ENCODE measurements around the gene RNF44.

The RNF44 gene

GRCh38 chr5:176503496-176503895, 33.7 kb downstream of the RNF44 start:
- no peak overlapping the region for H3K27ac ChIP-seq
- no peak for TF ChIP-seq CTCF (conservative IDR thresholded peaks at IDR 0.05)
- TF ChIP-seq ZFX (IDR thresholded peaks at IDR 0.05) = no peak

GRCh38 chr5:176501333-176501732, 35.9 kb downstream of the RNF44 start:
- no peak overlapping the region for H3K27ac ChIP-seq
- TF ChIP-seq ZFX (IDR thresholded peaks at IDR 0.05) (no peak), CTCF (conservative IDR thresholded peaks at IDR 0.05) (no peak)

DNA sequence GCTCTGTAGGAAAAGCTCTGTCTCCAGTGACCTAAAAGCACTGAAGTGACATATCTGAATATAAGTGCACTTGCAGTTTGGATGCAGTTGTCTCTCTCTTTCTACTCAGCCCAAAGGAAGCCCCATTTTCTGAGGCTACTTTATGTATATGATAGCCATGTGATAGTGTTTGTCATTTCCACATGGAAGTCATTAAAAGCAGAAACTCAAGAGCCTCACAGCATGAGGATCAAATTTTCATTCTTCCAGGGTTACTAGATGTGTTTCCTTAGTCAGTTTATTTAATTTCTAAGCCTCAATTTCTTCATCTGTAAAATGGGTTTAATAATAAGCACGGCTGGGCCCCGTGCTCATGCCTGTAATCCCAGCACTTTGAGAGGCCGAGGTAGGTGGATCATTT, 36.7 kb downstream of the RNF44 start:
- no peak overlapping the region for H3K27ac ChIP-seq

DNA sequence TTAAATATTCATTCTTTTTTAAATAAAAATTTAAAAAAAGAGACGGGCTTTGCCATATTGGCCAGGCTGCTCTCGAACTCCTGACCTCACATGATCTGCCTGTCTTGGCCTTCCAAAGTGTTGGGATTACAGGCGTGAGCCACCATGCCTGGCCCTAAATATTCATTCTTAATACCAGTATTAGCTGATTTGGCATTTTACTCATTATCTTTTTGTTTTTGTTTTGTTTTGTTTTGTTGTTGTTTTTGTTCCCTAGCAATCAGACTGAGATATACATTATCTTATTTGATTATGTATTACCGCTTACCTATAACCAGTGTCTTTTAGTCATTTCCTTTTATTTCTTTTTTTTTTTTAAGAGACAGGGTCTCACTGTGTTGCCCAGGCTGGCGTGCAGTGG, 37.9 kb downstream of the RNF44 start:
- TF ChIP-seq ZFX (IDR thresholded peaks at IDR 0.05) (no peak), CTCF (conservative IDR thresholded peaks at IDR 0.05) (no peak)
- no peak overlapping the region for H3K27ac ChIP-seq

More for the DNA sequence above, 36.7 kb downstream of the RNF44 start:
- TF ChIP-seq CTCF (conservative IDR thresholded peaks at IDR 0.05) (no peak), ZFX (IDR thresholded peaks at IDR 0.05) (no peak)

- TF ChIP-seq CTCF (conservative IDR thresholded peaks at IDR 0.05) (no peak), ZFX (IDR thresholded peaks at IDR 0.05) (no peak)
- H3K27ac ChIP-seq = no peak overlapping the region
These were observed 39.4 kb downstream of the RNF44 start for GRCh38 chr5:176497852-176498251.

DNA sequence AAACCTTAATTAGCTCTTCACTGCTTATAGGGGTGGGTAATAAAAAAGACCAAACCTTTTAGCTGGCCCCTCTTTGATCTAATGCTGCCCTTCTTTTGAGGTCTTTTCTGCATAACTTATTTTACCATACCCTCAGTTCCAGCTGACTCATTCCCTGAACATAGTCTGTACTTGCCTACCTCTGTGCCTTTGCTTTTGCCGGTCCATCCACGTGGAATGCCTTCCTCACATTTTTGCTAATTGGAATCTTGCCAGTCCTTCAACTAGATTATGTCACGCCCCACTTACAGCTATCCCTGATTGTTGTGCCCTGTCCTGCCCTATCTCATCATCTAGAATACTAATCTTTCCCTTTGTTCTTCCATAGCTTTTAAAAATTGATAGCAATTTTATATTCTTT, 44.8 kb downstream of the RNF44 start:
- TF ChIP-seq CTCF (conservative IDR thresholded peaks at IDR 0.05) (no peak), ZFX (IDR thresholded peaks at IDR 0.05) (no peak)
- H3K27ac ChIP-seq = no peak overlapping the region

DNA sequence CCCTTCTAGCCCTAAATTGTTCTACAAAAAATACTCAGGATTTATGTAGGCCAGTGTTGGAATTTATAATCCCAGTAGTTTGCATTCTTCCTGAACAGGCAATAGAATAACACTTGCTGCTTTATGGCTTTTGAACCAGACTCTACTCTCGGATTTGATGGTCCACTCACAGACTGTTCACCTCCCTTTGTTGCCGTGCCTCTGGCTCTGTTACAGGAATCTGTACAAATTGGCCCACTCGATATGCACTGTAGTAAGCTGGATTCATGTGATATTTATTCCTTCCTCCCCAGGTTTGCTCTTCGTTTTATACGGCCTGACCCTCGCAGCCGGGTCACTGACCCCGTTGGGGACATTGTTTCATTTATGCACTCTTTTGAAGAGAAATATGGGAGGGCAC, 45.3 kb downstream of the RNF44 start:
- H3K27ac ChIP-seq = no peak overlapping the region
- TF ChIP-seq ZFX (IDR thresholded peaks at IDR 0.05) = no peak
- no peak for TF ChIP-seq CTCF (conservative IDR thresholded peaks at IDR 0.05)
